ENCODE data around the gene LDLRAP1. TPM values are rescaled to one million over a fixed set of nuclear protein-coding genes. Genes with fewer than 3 reads are reported as not detected.

Gene LDLRAP1
- total RNA-seq, 6 donors from 2014 or later = 16.7 to 36.1 (median 30.5) TPM

DNA sequence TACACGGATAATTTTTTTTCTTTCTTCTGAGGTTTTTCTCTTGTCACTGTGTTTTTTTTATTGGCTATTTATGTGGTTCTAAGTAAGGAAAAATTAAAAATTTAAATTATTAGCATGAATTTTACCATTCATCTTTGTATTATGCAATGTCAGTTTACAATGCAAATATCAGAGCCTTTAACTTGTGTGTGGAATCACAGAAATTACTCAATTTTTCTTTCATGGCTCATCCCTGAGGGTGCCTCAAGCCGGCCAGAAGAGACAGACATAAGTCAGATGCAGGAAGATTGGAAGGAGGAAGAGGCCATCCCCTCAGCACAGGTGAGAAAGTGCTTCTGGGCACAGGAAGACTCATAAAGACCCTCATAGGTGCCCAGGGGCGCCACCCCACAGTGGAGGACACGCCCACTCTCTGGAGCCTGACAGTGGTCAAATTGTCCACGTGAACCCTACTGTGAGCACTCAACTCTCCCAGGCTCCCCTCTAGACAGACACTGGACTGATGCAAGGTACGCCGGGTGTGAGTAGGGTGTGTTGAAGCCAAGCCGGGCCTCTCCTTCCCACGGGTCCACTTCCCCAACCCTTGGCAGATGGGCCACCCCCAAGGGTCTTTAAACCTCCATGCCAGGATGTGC lies 9.5 kb upstream of the LDLRAP1 start:
- no peaks in the 10 kb centered on the region for H3K9me3 ChIP-seq
- 78 to 83% methylated on average over 6 to 9 of the region's 9 CpGs for WGBS, 2 donors
- TF ChIP-seq EP300 (IDR thresholded peaks at IDR 0.05) (no peak), POLR2AphosphoS5 (IDR thresholded peaks at IDR 0.05) (no peak), CTCF (IDR thresholded peaks at IDR 0.05) (no peak), POLR2A (IDR thresholded peaks at IDR 0.05) (no peak)
- ATAC-seq (ENCODE audit: low FRiP score in 2 of 2) = no peak
- no peak for DNase-seq
- H3K27me3 ChIP-seq = no peaks in the 10 kb centered on the region
- no peaks in the 10 kb centered on the region for H3K36me3 ChIP-seq
- H3K27ac ChIP-seq = no peak overlapping the region
- H3K4me3 ChIP-seq = no peak overlapping the region
- no peaks in the 10 kb centered on the region for H3K4me1 ChIP-seq

- Histone ChIP-seq H3K27me3 (no peaks in the 10 kb centered on the region), H3K4me1 (no peaks in the 10 kb centered on the region), H3K4me3 (no peak overlapping the region), H3K9me3 (no peaks in the 10 kb centered on the region), H3K36me3 (no peaks in the 10 kb centered on the region), H3K27ac (no peak overlapping the region)
- TF ChIP-seq POLR2AphosphoS5 (IDR thresholded peaks at IDR 0.05) = no peak
- TF ChIP-seq POLR2A (IDR thresholded peaks at IDR 0.05) = no peak
- no peak for TF ChIP-seq EP300 (IDR thresholded peaks at IDR 0.05)
- no peak for TF ChIP-seq CTCF (IDR thresholded peaks at IDR 0.05)
- 93 to 100% methylated on average over 3 to 4 of the region's 4 CpGs for WGBS, 2 donors
- ATAC-seq (ENCODE audit: low FRiP score in 2 of 2) = no peak
- no peak for DNase-seq
Observed at GRCh38 chr1:25534410-25534788, 9.0 kb upstream of the LDLRAP1 start.

DNA sequence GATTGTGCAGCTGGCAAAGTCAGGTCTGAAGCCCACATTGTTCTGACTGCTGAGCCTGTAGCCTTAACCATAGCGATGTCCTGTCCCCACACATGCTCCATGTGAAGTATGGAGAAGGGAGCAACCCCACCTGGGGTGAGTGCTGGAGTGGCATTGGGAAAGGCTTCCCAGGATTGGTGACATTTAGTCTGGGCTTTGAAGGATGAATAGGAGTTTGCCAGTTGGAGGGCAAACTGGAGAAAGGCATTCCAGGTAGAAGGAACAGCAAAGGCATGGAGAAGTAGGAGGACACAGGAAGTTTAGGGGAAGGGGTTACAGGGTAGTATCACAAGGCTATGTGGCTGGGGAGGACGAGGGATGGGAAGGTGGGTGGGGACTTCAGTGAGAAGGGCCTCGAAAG lies 7.3 kb upstream of the LDLRAP1 start:
- TF ChIP-seq CTCF (IDR thresholded peaks at IDR 0.05) (no peak), EP300 (IDR thresholded peaks at IDR 0.05) (no peak), POLR2A (IDR thresholded peaks at IDR 0.05) (no peak), POLR2AphosphoS5 (IDR thresholded peaks at IDR 0.05) (no peak)
- WGBS, 2 donors = 79 to 84% methylated on average over 3 of the region's 3 CpGs
- no peak for DNase-seq
- Histone ChIP-seq H3K27ac (no peak overlapping the region), H3K4me1 (no peaks in the 10 kb centered on the region), H3K27me3 (no peaks in the 10 kb centered on the region), H3K9me3 (no peaks in the 10 kb centered on the region), H3K36me3 (no peaks in the 10 kb centered on the region), H3K4me3 (no peak overlapping the region)
- no peak for ATAC-seq (ENCODE audit: low FRiP score in 2 of 2)

DNA sequence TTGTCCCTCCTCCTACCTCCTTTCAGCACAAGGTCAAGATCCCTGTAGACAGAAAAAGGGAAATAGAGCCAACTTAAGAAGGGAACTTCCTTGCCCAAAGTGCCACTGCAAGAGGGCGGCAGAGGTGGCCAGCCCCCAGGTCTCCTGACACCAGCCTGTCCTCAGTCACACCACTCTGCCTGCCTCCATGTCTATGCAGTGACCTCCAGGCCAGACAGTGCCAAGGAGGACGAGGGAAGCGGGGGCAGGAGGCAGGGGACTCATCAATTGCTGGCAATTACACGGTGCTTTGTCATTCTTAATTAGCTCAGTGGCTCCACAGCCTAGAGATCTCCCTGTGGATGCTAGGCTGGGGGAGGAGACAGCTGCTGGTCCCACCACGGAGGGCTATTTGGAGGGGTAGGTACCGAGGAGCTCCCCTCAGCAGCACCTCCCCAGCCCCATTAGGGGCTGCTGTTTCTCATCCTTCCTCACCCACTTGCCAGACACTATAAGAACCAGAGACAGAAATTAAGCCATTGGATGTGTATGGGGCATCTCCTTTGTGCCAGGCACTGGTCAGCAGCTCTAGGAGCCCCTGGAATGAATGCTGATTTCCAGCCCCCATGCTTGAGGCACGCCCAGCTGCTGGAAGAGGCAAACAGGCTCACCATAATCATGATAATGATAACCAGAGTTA lies 6.1 kb upstream of the LDLRAP1 start:
- ATAC-seq (ENCODE audit: low FRiP score in 2 of 2) = peak in 1 of 2 donors; percentile 36
- 71 to 74% methylated on average over 6 to 7 of the region's 7 CpGs for WGBS, 2 donors
- Histone ChIP-seq H3K27me3 (no peaks in the 10 kb centered on the region), H3K36me3 (no peaks in the 10 kb centered on the region), H3K4me1 (no peaks in the 10 kb centered on the region), H3K27ac (no peak overlapping the region), H3K9me3 (no peaks in the 10 kb centered on the region), H3K4me3 (no peak overlapping the region)
- TF ChIP-seq POLR2A (IDR thresholded peaks at IDR 0.05) (no peak), EP300 (IDR thresholded peaks at IDR 0.05) (no peak), POLR2AphosphoS5 (IDR thresholded peaks at IDR 0.05) (no peak), CTCF (IDR thresholded peaks at IDR 0.05) (no peak)
- DNase-seq = no peak

Measured in upper lobe of left lung (tissue), 6 donors.